Mucosa of stomach (tissue), 1 donor: ENCODE data around the gene FIS1.

Experiments used
- H3K27me3 ChIP-seq: one replicate; pipeline ENCODE4 v1.7.0; 2013; ENCODE audit warnings: mild to moderate bottlenecking, low read length; ENCODE audit not compliant: control insufficient read depth, insufficient read depth
- H3K36me3 ChIP-seq: one replicate; pipeline ENCODE4 v1.7.0; 2013; ENCODE audit warnings: low read length; ENCODE audit not compliant: control insufficient read depth, insufficient read depth
- H3K4me1 ChIP-seq: one replicate; pipeline ENCODE4 v1.7.0; 2013; ENCODE audit warnings: mild to moderate bottlenecking, low read length; ENCODE audit not compliant: control insufficient read depth, insufficient read depth
- H3K4me3 ChIP-seq: one replicate; pipeline ENCODE4 v1.7.0; 2013; ENCODE audit warnings: low read length
- H3K9ac ChIP-seq: one replicate; pipeline ENCODE4 v1.7.0; 2013; ENCODE audit warnings: mild to moderate bottlenecking, low read length, moderate library complexity
- H3K9me3 ChIP-seq: one replicate; pipeline ENCODE4 v1.7.0; 2013; ENCODE audit warnings: mild to moderate bottlenecking, low read length, moderate library complexity; ENCODE audit not compliant: control insufficient read depth
- donor health status: Pancreatic carcinoma.

Gene FIS1

GRCh38 chr7:101237206-101238067 is 7.4 kb downstream of the FIS1 start, which contains the start of gene CLDN15:
CLDN15 (minus strand) TSS chr7:101237802; CDS start chr7:101237581, 221 bp downstream.
- peaks cover 48% of the 10 kb centered on the region for H3K4me1 ChIP-seq

GRCh38 chr7:101236292-101236835 is 8.5 kb downstream of the FIS1 start:
- Histone ChIP-seq H3K4me1 (peaks cover 52% of the 10 kb centered on the region), H3K4me3 (no peak overlapping the region), H3K9ac (no peak overlapping the region), H3K27me3 (no peaks in the 10 kb centered on the region), H3K9me3 (no peaks in the 10 kb centered on the region), H3K36me3 (peaks cover 4% of the 10 kb centered on the region)

More at GRCh38 chr7:101237206-101238067, 7.4 kb downstream of the FIS1 start, which contains the start of gene CLDN15:
- no peaks in the 10 kb centered on the region for H3K9me3 ChIP-seq
- no peak within 1 kb of the TSS for H3K4me3 ChIP-seq
- H3K9ac ChIP-seq = peak within 1 kb of the TSS; percentile 28
- peaks cover 4% of the 10 kb centered on the region for H3K36me3 ChIP-seq
- no peaks in the 10 kb centered on the region for H3K27me3 ChIP-seq

GRCh38 chr7:101235522-101235921 is 9.4 kb downstream of the FIS1 start:
- H3K36me3 ChIP-seq = peaks cover 4% of the 10 kb centered on the region
- no peak overlapping the region for H3K4me3 ChIP-seq

GRCh38 chr7:101235050-101235449 is 9.8 kb downstream of the FIS1 start:
- H3K36me3 ChIP-seq = peaks cover 4% of the 10 kb centered on the region
- no peaks in the 10 kb centered on the region for H3K27me3 ChIP-seq
- H3K9ac ChIP-seq = no peak overlapping the region
- no peak overlapping the region for H3K4me3 ChIP-seq
- no peaks in the 10 kb centered on the region for H3K9me3 ChIP-seq
- peaks cover 53% of the 10 kb centered on the region for H3K4me1 ChIP-seq

More at GRCh38 chr7:101235522-101235921, 9.4 kb downstream of the FIS1 start:
- H3K4me1 ChIP-seq = peaks cover 56% of the 10 kb centered on the region
- no peaks in the 10 kb centered on the region for H3K9me3 ChIP-seq
- H3K27me3 ChIP-seq = no peaks in the 10 kb centered on the region
- H3K9ac ChIP-seq = no peak overlapping the region

GRCh38 chr7:101234636-101235035 is 10.2 kb downstream of the FIS1 start:
- Histone ChIP-seq H3K4me3 (no peak overlapping the region), H3K4me1 (peaks cover 50% of the 10 kb centered on the region), H3K9me3 (no peaks in the 10 kb centered on the region), H3K27me3 (no peaks in the 10 kb centered on the region), H3K36me3 (peaks cover 4% of the 10 kb centered on the region), H3K9ac (no peak overlapping the region)

GRCh38 chr7:101233907-101234547 is 10.9 kb downstream of the FIS1 start:
- H3K27me3 ChIP-seq = no peaks in the 10 kb centered on the region
- H3K9ac ChIP-seq = no peak overlapping the region
- peaks cover 4% of the 10 kb centered on the region for H3K36me3 ChIP-seq
- peaks cover 50% of the 10 kb centered on the region for H3K4me1 ChIP-seq
- no peaks in the 10 kb centered on the region for H3K9me3 ChIP-seq
- H3K4me3 ChIP-seq = no peak overlapping the region

GRCh38 chr7:101232141-101232850 is 12.6 kb downstream of the FIS1 start:
- peaks cover 33% of the 10 kb centered on the region for H3K4me1 ChIP-seq
- H3K36me3 ChIP-seq = peaks cover 3% of the 10 kb centered on the region
- no peaks in the 10 kb centered on the region for H3K27me3 ChIP-seq
- no peaks in the 10 kb centered on the region for H3K9me3 ChIP-seq
- peak overlapping the region; percentile 68 for H3K9ac ChIP-seq
- peak overlapping the region; percentile 41 for H3K4me3 ChIP-seq

- H3K27me3 ChIP-seq = no peaks in the 10 kb centered on the region
- no peaks in the 10 kb centered on the region for H3K9me3 ChIP-seq
- H3K4me1 ChIP-seq = peaks cover 31% of the 10 kb centered on the region
- no peaks in the 10 kb centered on the region for H3K36me3 ChIP-seq
- peak overlapping the region; percentile 41 for H3K4me3 ChIP-seq
- H3K9ac ChIP-seq = peak overlapping the region; percentile 68
Measured at GRCh38 chr7:101231644-101232043, 13.2 kb downstream of the FIS1 start.

GRCh38 chr7:101226721-101227120 is 18.2 kb downstream of the FIS1 start:
- no peak overlapping the region for H3K4me3 ChIP-seq
- H3K27me3 ChIP-seq = no peaks in the 10 kb centered on the region
- no peaks in the 10 kb centered on the region for H3K36me3 ChIP-seq
- no peak overlapping the region for H3K9ac ChIP-seq
- H3K9me3 ChIP-seq = no peaks in the 10 kb centered on the region
- H3K4me1 ChIP-seq = peaks cover 13% of the 10 kb centered on the region

GRCh38 chr7:101225650-101226049 is 19.2 kb downstream of the FIS1 start:
- H3K9ac ChIP-seq = no peak overlapping the region

GRCh38 chr7:101223528-101223927 is 21.4 kb downstream of the FIS1 start:
- H3K9ac ChIP-seq = no peak overlapping the region
- H3K27me3 ChIP-seq = no peaks in the 10 kb centered on the region
- H3K36me3 ChIP-seq = no peaks in the 10 kb centered on the region
- no peaks in the 10 kb centered on the region for H3K9me3 ChIP-seq
- H3K4me1 ChIP-seq = peaks cover 24% of the 10 kb centered on the region
- H3K4me3 ChIP-seq = no peak overlapping the region

More at GRCh38 chr7:101225650-101226049, 19.2 kb downstream of the FIS1 start:
- H3K27me3 ChIP-seq = no peaks in the 10 kb centered on the region
- H3K9me3 ChIP-seq = no peaks in the 10 kb centered on the region
- no peaks in the 10 kb centered on the region for H3K36me3 ChIP-seq
- H3K4me1 ChIP-seq = peaks cover 9% of the 10 kb centered on the region
- H3K4me3 ChIP-seq = no peak overlapping the region
